Stomach smooth muscle (tissue), 2 donors: ENCODE results near the gene NEU2.
"Not testable (repeated sequence)": the region's sequence is repeated elsewhere in the genome, so short reads cannot be mapped to it uniquely, and the experiment has no call there.

Experiments
- H3K27ac ChIP-seq: one replicate; pipeline ENCODE4 v1.7.0; 2013; ENCODE audit warnings: mild to moderate bottlenecking, low read length, inconsistent platforms
- H3K27me3 ChIP-seq, 2 donors: one replicate each; pipeline ENCODE4 v1.7.0; 2013; ENCODE audit warnings: low read length in 2 of 2; ENCODE audit not compliant: insufficient read depth in 2 of 2, control insufficient read depth in 1 of 2
- H3K36me3 ChIP-seq, 2 donors: one replicate each; pipeline ENCODE4 v1.7.0; 2013; ENCODE audit warnings: low read length in 2 of 2; ENCODE audit not compliant: control insufficient read depth in 2 of 2, insufficient read depth in 2 of 2
- H3K4me1 ChIP-seq: one replicate; pipeline ENCODE4 v1.7.0; 2013; ENCODE audit warnings: low read length; ENCODE audit not compliant: control insufficient read depth, insufficient read depth
- H3K4me3 ChIP-seq, 2 donors: one replicate each; pipeline ENCODE4 v1.7.0; 2013; ENCODE audit warnings: low read length in 2 of 2
- H3K9ac ChIP-seq, 2 donors: one replicate each; pipeline ENCODE4 v1.7.0; 2013; ENCODE audit warnings: low read length in 2 of 2, mild to moderate bottlenecking in 1 of 2
- H3K9me3 ChIP-seq, 2 donors: one replicate each; pipeline ENCODE4 v1.7.0; 2013; ENCODE audit warnings: low read length in 2 of 2; ENCODE audit not compliant: control insufficient read depth in 2 of 2
- donor health status: healthy.
- donor health status: Pancreatic carcinoma.

Gene NEU2

GRCh38 chr2:233011702-233012131, 20.8 kb upstream of the NEU2 start:
- Histone ChIP-seq H3K27me3 (no peaks in the 10 kb centered on the region), H3K9ac (no peak overlapping the region), H3K36me3 (no peaks in the 10 kb centered on the region), H3K4me1 (no peaks in the 10 kb centered on the region), H3K27ac (no peak overlapping the region), H3K9me3 (peaks cover 0 to 4% of the 10 kb centered on the region in 2 donors), H3K4me3 (no peak overlapping the region)

- Histone ChIP-seq H3K27ac (no peak overlapping the region), H3K4me3 (no peak overlapping the region), H3K4me1 (no peaks in the 10 kb centered on the region), H3K9me3 (peaks cover 0 to 4% of the 10 kb centered on the region in 2 donors), H3K9ac (no peak overlapping the region), H3K27me3 (no peaks in the 10 kb centered on the region), H3K36me3 (no peaks in the 10 kb centered on the region)
Measured at GRCh38 chr2:233012301-233012971, 20.0 kb upstream of the NEU2 start.

- Histone ChIP-seq H3K27ac (no peak within 1 kb of the TSS), H3K9me3 (peaks cover 0 to 6% of the 10 kb centered on the region in 2 donors), H3K4me1 (no peaks in the 10 kb centered on the region), H3K36me3 (no peaks in the 10 kb centered on the region), H3K27me3 (no peaks in the 10 kb centered on the region), H3K4me3 (no peak within 1 kb of the TSS), H3K9ac (no peak within 1 kb of the TSS)
Measured at GRCh38 chr2:233013027-233013461, 19.4 kb upstream of the NEU2 start, which contains the start of gene NGEF. Gene NGEF (minus strand): TSS chr2:233013256. CDS start chr2:232974890, 38,366 bp downstream.

- H3K27me3 ChIP-seq, result no peaks in the 10 kb centered on the region
- H3K4me3 ChIP-seq, result no peak overlapping the region
- no peaks in the 10 kb centered on the region for H3K4me1 ChIP-seq
- no peaks in the 10 kb centered on the region for H3K36me3 ChIP-seq
- peaks cover 0 to 8% of the 10 kb centered on the region in 2 donors for H3K9me3 ChIP-seq
- no peak overlapping the region for H3K9ac ChIP-seq
- no peak overlapping the region for H3K27ac ChIP-seq
Measured at GRCh38 chr2:233013650-233014049, 18.8 kb upstream of the NEU2 start.

GRCh38 chr2:233015019-233015645, 17.3 kb upstream of the NEU2 start:
- no peaks in the 10 kb centered on the region for H3K4me1 ChIP-seq

GRCh38 chr2:233017947-233018346, 14.5 kb upstream of the NEU2 start:
- no peak overlapping the region for H3K4me3 ChIP-seq
- H3K9me3 ChIP-seq, result peaks cover 0 to 8% of the 10 kb centered on the region in 2 donors
- H3K4me1 ChIP-seq, result no peaks in the 10 kb centered on the region
- no peaks in the 10 kb centered on the region for H3K27me3 ChIP-seq
- H3K9ac ChIP-seq, result no peak overlapping the region
- H3K36me3 ChIP-seq, result no peaks in the 10 kb centered on the region
- no peak overlapping the region for H3K27ac ChIP-seq

More at GRCh38 chr2:233015019-233015645, 17.3 kb upstream of the NEU2 start:
- H3K4me3 ChIP-seq, result no peak overlapping the region
- no peak overlapping the region for H3K9ac ChIP-seq
- no peaks in the 10 kb centered on the region for H3K36me3 ChIP-seq
- H3K27ac ChIP-seq, result no peak overlapping the region
- H3K9me3 ChIP-seq, result peaks cover 0 to 8% of the 10 kb centered on the region in 2 donors
- H3K27me3 ChIP-seq, result no peaks in the 10 kb centered on the region

- not testable (repeated sequence) for H3K4me1 ChIP-seq, H3K27me3 ChIP-seq, H3K4me3 ChIP-seq, H3K36me3 ChIP-seq, H3K9ac ChIP-seq, H3K27ac ChIP-seq, H3K9me3 ChIP-seq
Measured at GRCh38 chr2:233019610-233020009, 12.9 kb upstream of the NEU2 start.

- Histone ChIP-seq H3K9ac (no peak overlapping the region), H3K36me3 (no peaks in the 10 kb centered on the region), H3K4me3 (no peak overlapping the region), H3K4me1 (no peaks in the 10 kb centered on the region), H3K27me3 (no peaks in the 10 kb centered on the region), H3K9me3 (peaks cover 0 to 4% of the 10 kb centered on the region in 2 donors), H3K27ac (no peak overlapping the region)
Measured at GRCh38 chr2:233020454-233020853, 12.0 kb upstream of the NEU2 start.

GRCh38 chr2:233021771-233022170, 10.7 kb upstream of the NEU2 start:
- Histone ChIP-seq H3K27me3 (no peaks in the 10 kb centered on the region), H3K9ac (no peak overlapping the region), H3K4me3 (no peak overlapping the region), H3K9me3 (peaks cover 0 to 4% of the 10 kb centered on the region in 2 donors), H3K36me3 (no peaks in the 10 kb centered on the region), H3K4me1 (no peaks in the 10 kb centered on the region), H3K27ac (no peak overlapping the region)

- H3K9me3 ChIP-seq, result peaks cover 0 to 4% of the 10 kb centered on the region in 2 donors
- no peaks in the 10 kb centered on the region for H3K27me3 ChIP-seq
- H3K4me1 ChIP-seq, result no peaks in the 10 kb centered on the region
- no peak overlapping the region for H3K4me3 ChIP-seq
- H3K27ac ChIP-seq, result no peak overlapping the region
- H3K36me3 ChIP-seq, result no peaks in the 10 kb centered on the region
- H3K9ac ChIP-seq, result no peak overlapping the region
Measured at GRCh38 chr2:233022561-233022960, 9.9 kb upstream of the NEU2 start.
